HEK293T (cell line): Measurements from ENCODE around the gene VSTM2B.
"Not testable (repeated sequence)": the region's sequence is repeated elsewhere in the genome, so short reads cannot be mapped to it uniquely, and the experiment has no call there.

Source experiments
- CTCF ChIA-PET: fragments of 350-600 bp; formaldehyde crosslinking; extraction: SDS; loops from one replicate; lab custom pipeline; 2021; ENCODE audit warnings: antibody characterized with exemption, inconsistent platforms; lab: Yijun Ruan, JAX
- POLR2A ChIA-PET: fragments of 350-600 bp; formaldehyde crosslinking; extraction: SDS; loops from one replicate; lab custom pipeline; 2020; ENCODE audit warnings: antibody characterized with exemption, inconsistent platforms; lab: Yijun Ruan, JAX
- DNase-seq: peaks from one replicate; pipeline ENCODE4 v3.0.0; 2012; ENCODE audit warnings: mixed read lengths; ENCODE audit errors: extremely low spot score
- ARNT ChIP-seq: fragments of 450-650 bp; IDR thresholded peaks from 2 replicates; pipeline ENCODE4 v1.6.1; 2017; ENCODE audit warnings: mild to moderate bottlenecking
- BHLHE40 ChIP-seq: fragments of 450-650 bp; IDR thresholded peaks from 2 replicates; pipeline ENCODE4 v1.6.1; 2016; ENCODE audit warnings: mild to moderate bottlenecking, moderate library complexity, borderline replicate concordance
- CTBP1 ChIP-seq: fragments of 450-650 bp; IDR thresholded peaks from 2 replicates; pipeline ENCODE4 v1.6.1; 2016; ENCODE audit warnings: borderline replicate concordance
- ELF4 ChIP-seq: fragments of 450-650 bp; IDR thresholded peaks from 2 replicates; pipeline ENCODE4 v1.6.1; 2017; ENCODE audit warnings: antibody characterized with exemption
- FOXA1 ChIP-seq: fragments of 450-650 bp; IDR thresholded peaks from 2 replicates; pipeline ENCODE4 v1.6.1; 2016; ENCODE audit warnings: mild to moderate bottlenecking
- FOXK2 ChIP-seq: fragments of 450-650 bp; IDR thresholded peaks from 2 replicates; pipeline ENCODE4 v1.6.1; 2016; ENCODE audit warnings: mild to moderate bottlenecking
- FOXM1 ChIP-seq: fragments of 450-650 bp; IDR thresholded peaks from 2 replicates; pipeline ENCODE4 v1.6.1; 2017; ENCODE audit warnings: mild to moderate bottlenecking, borderline replicate concordance
- HDGF ChIP-seq: fragments of 450-650 bp; IDR thresholded peaks from 2 replicates; pipeline ENCODE4 v1.6.1; 2017; ENCODE audit warnings: antibody characterized with exemption, borderline replicate concordance
- L3MBTL2 ChIP-seq: fragments of 450-650 bp; conservative IDR thresholded peaks from 2 replicates; pipeline ENCODE4 v1.6.1; 2016; ENCODE audit warnings: mild to moderate bottlenecking
- LEF1 ChIP-seq: fragments of 450-650 bp; IDR thresholded peaks from 2 replicates; pipeline ENCODE4 v1.6.1; 2017; ENCODE audit warnings: mild to moderate bottlenecking, borderline replicate concordance
- NFRKB ChIP-seq: fragments of 450-650 bp; IDR thresholded peaks from 2 replicates; pipeline ENCODE4 v1.6.1; 2016; ENCODE audit warnings: mild to moderate bottlenecking, moderate library complexity
- PKNOX1 ChIP-seq: fragments of 450-650 bp; IDR thresholded peaks from 2 replicates; pipeline ENCODE4 v1.6.1; 2016
- SP1 ChIP-seq: fragments of 450-650 bp; IDR thresholded peaks from 2 replicates; pipeline ENCODE4 v1.6.1; 2017
- SUZ12 ChIP-seq: fragments of 450-650 bp; IDR thresholded peaks from 2 replicates; pipeline ENCODE4 v1.6.1; 2016; ENCODE audit warnings: mild to moderate bottlenecking
- TARDBP ChIP-seq: fragments of 450-650 bp; IDR thresholded peaks from 2 replicates; pipeline ENCODE4 v1.6.1; 2016
- ZNF384 ChIP-seq: fragments of 450-650 bp; IDR thresholded peaks from 2 replicates; pipeline ENCODE4 v1.6.1; 2016

The VSTM2B gene

DNA sequence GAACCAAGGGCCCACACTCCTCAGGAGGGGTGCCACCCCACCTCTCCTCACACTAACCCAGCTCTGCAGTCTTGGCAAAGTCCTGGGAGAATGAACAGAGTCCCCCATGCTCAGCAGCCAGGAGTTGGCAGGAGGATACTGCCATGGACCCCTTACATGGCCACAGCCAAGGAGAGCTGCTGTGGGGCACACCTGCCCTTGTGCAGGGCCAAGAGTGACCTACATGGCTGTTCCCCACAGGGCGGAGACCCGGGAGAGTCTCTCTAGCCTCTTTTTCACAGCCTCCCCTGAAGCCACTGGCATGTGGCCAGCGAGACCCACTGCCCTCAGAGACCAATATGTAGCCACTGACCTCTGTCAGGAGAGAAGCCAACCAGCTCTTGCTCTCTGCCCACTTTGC lies 45.9 kb upstream of the VSTM2B start:
- no peak for TF ChIP-seq ZNF384
- no peak for TF ChIP-seq HDGF
- no peak for TF ChIP-seq NFRKB
- TF ChIP-seq SP1, result no peak
- no peak for TF ChIP-seq PKNOX1
- no peak for TF ChIP-seq FOXA1
- no peak for TF ChIP-seq LEF1
- TF ChIP-seq FOXM1, result no peak
- TF ChIP-seq SUZ12, result no peak
- TF ChIP-seq FOXK2, result no peak
- TF ChIP-seq TARDBP, result no peak
- ChIA-PET POLR2A (no interaction called here), CTCF (no interaction called here)
- no peak for DNase-seq

GRCh38 chr19:29480507-29480906 lies 45.3 kb upstream of the VSTM2B start:
- POLR2A ChIA-PET, result no interaction called here
- CTCF ChIA-PET, result no interaction called here
- TF ChIP-seq CTBP1 (no peak), SP1 (no peak), HDGF (no peak), FOXK2 (no peak), FOXA1 (no peak), SUZ12 (no peak)
- no peak for DNase-seq

GRCh38 chr19:29482855-29483640 lies 42.7 kb upstream of the VSTM2B start:
- TF ChIP-seq ZNF384 (no peak), ELF4 (no peak), L3MBTL2 (no peak), LEF1 (no peak), CTBP1 (no peak), FOXM1 (no peak), BHLHE40 (no peak), FOXA1 (no peak), HDGF (no peak), TARDBP (no peak), ARNT (no peak), NFRKB (no peak), FOXK2 (no peak)
- ChIA-PET CTCF (no interaction called here), POLR2A (interaction anchor here (0.9 kb wide), 1 partner anchor 123 kb away, joined by 3 read pairs; no protein-coding TSS in a partner anchor)
- DNase-seq, result no peak

DNA sequence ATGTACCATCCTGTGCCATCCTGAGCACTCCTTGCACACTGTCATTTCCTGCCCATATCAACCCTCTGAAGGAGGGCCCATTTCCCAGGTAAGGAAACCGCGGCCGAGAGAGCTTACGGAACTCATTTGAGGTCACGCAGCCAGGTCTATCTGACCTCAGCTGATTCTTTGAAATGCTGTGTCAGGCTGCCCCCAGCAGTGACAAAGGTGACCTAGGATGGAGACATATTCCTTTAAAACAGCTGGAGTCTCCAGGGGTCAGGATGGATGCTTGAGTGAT lies 42.2 kb upstream of the VSTM2B start:
- POLR2A ChIA-PET, result interaction anchor here (0.9 kb wide), 1 partner anchor 122 kb away, joined by 3 read pairs; no protein-coding TSS in a partner anchor
- no peak for TF ChIP-seq FOXM1
- CTCF ChIA-PET, result no interaction called here
- no peak for DNase-seq

DNA sequence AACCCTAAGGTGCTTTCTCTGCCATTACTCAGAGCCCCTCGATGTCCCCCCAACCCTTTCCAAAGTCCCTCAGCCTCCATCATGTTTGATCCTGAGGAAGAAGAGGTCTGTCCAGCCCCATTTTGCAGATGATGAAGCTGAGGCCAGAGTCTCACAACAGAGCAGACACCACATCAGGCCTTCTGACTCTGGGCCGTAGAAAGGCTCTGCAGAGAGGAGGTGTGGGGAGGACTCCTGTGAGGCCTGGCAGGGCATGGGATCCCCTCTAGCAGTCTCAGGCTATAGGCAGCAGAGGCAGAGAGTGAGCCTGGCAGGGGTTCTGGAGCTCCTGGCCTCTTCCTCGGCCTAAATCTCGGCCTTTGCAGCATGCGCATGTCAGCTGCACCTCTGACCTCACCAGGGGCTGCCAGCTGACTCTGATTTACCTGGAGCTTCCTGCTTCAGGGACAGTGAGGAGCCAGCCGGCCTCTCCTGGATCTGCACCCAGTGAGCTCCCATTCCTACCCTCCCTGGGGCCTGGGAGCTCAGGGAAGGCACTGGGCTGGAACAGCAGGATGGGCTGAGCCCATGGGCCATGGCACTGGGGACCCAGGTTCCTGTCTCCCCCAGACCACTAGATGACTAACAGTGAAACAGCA lies 41.7 kb upstream of the VSTM2B start:
- peak; percentile 2 for DNase-seq
- POLR2A ChIA-PET, result interaction anchor here (0.9 kb wide), 1 partner anchor 122 kb away, joined by 3 read pairs; no protein-coding TSS in a partner anchor

GRCh38 chr19:29484876-29485275 lies 40.9 kb upstream of the VSTM2B start:
- no peak for TF ChIP-seq CTBP1
- no peak for TF ChIP-seq BHLHE40
- TF ChIP-seq PKNOX1, result no peak
- no peak for TF ChIP-seq TARDBP
- no peak for TF ChIP-seq SP1
- TF ChIP-seq FOXK2, result no peak
- TF ChIP-seq FOXA1, result no peak
- no peak for TF ChIP-seq NFRKB
- TF ChIP-seq LEF1, result no peak
- no peak for TF ChIP-seq SUZ12
- no peak for TF ChIP-seq ARNT
- no peak for TF ChIP-seq ELF4
- POLR2A ChIA-PET, result no interaction called here
- CTCF ChIA-PET, result no interaction called here
- DNase-seq, result no peak

More for the DNA sequence above, 41.7 kb upstream of the VSTM2B start:
- no peak for TF ChIP-seq ZNF384
- no peak for TF ChIP-seq LEF1
- no peak for TF ChIP-seq FOXA1
- TF ChIP-seq BHLHE40, result no peak
- no peak for TF ChIP-seq TARDBP
- no peak for TF ChIP-seq FOXK2
- TF ChIP-seq SUZ12, result no peak
- TF ChIP-seq FOXM1, result no peak
- no peak for TF ChIP-seq L3MBTL2
- no peak for TF ChIP-seq HDGF
- CTCF ChIA-PET, result no interaction called here

DNA sequence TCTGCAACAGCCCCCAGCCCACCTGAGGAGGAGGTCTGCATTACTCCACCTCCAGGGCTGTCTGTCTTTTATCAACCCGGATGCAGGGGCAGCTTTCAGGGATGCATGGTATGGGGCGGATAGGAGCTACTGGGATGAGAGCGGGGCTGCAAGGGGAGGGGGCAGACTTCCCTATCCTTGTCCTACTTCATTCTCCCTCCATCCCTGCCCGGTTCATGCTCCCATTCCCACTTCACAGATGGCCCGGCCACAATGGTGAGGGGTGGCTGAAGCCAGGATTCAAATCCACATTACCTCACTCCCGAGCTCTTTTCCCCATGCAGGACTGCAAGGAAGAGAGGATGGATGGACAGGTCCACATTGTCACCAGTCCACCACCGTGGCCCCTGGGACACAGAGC lies 40.5 kb upstream of the VSTM2B start:
- DNase-seq, result peak; percentile 3
- TF ChIP-seq HDGF, result no peak
- no peak for TF ChIP-seq ELF4
- no peak for TF ChIP-seq L3MBTL2
- no peak for TF ChIP-seq ARNT
- no peak for TF ChIP-seq TARDBP
- no peak for TF ChIP-seq ZNF384
- no peak for TF ChIP-seq FOXM1
- no peak for TF ChIP-seq FOXA1
- TF ChIP-seq BHLHE40, result no peak
- no peak for TF ChIP-seq SUZ12
- CTCF ChIA-PET, result no interaction called here
- POLR2A ChIA-PET, result no interaction called here

DNA sequence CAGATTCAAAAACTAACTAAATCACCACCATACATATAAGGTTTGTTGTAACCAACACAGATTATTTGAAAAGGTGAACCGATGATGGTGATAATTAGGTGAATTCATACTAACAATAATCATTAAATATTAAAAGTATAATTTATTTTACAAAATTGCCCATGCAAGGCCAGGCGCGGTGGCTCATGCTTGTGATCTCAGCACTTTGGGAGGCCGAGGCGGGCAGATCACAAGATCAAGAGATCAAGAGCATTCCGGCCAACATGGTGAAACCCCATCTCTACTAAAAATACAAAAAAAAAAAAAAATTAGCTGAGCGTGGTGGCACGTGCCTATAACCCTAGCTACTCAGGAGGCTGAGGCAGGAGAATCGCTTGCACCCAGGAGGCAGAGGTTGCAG lies 38.8 kb upstream of the VSTM2B start:
- POLR2A ChIA-PET, DNase-seq, CTCF ChIA-PET: not testable (repeated sequence)
